H1 (cell line): ENCODE data around the gene MPHOSPH8. TPM values are rescaled to one million over a fixed set of nuclear protein-coding genes. Genes with fewer than 3 reads are reported as not detected.
A peak's percentile ranks its signal among the peaks of the same experiment; 100 is the strongest.

Experiments used
- CTCF ChIA-PET: fragments of 300-600 bp; sonication (Branson Sonifier 250); formaldehyde crosslinking; loops from one replicate; lab custom pipeline; 2021; ENCODE audit not compliant: partially characterized antibody; lab: Charles Lee
- POLR2A ChIA-PET: fragments of 300-600 bp; sonication (Branson Sonifier 250); formaldehyde crosslinking; loops from one replicate; lab custom pipeline; 2021; ENCODE audit warnings: inconsistent platforms; ENCODE audit not compliant: partially characterized antibody; lab: Charles Lee
- DNase-seq, 2 experiments: peaks; one replicate each; pipeline versions ENCODE4 v3.0.0 to v3.0.0-alpha.2; 2010 to 2022; ENCODE audit warnings: low spot score in 2 of 2, low read depth in 1 of 2, mixed read lengths in 1 of 2
- FAIRE-seq: peaks from 2 replicates; lab custom pipeline; 2011; peaks lifted over from hg19 to GRCh38; lab: Jason Lieb, UNC
- H2AFZ ChIP-seq: 2 replicates; pipeline ENCODE4 v1.8.1; 2012; ENCODE audit warnings: low read length, inconsistent platforms
- H2AK5ac ChIP-seq: 2 replicates; pipeline ENCODE4 v1.6.1; 2013; ENCODE audit warnings: low read depth, low read length
- H2BK120ac ChIP-seq: replicated peaks from 2 replicates; pipeline ENCODE3; 2013; ENCODE audit warnings: low read depth, low read length, inconsistent platforms
- H2BK12ac ChIP-seq: 2 replicates; pipeline ENCODE4 v1.6.1; 2013; ENCODE audit warnings: low read depth, low read length
- H2BK15ac ChIP-seq: 2 replicates; pipeline ENCODE4 v1.6.1; 2013; ENCODE audit warnings: low read length
- H2BK20ac ChIP-seq: 2 replicates; pipeline ENCODE4 v1.6.1; 2013; ENCODE audit warnings: low read length
- H2BK5ac ChIP-seq: 2 replicates; pipeline ENCODE4 v1.6.1; 2013; ENCODE audit warnings: low read depth, low read length
- H3K14ac ChIP-seq: 2 replicates; pipeline ENCODE4 v1.6.1; 2013; ENCODE audit warnings: inconsistent platforms; ENCODE audit not compliant: insufficient read length
- H3K18ac ChIP-seq: 2 replicates; pipeline ENCODE4 v1.6.1; 2013; ENCODE audit warnings: low read length; ENCODE audit errors: extremely low read depth
- H3K23ac ChIP-seq: 2 replicates; pipeline ENCODE4 v1.6.1; 2013; ENCODE audit warnings: inconsistent platforms; ENCODE audit not compliant: insufficient read length
- H3K23me2 ChIP-seq: 2 replicates; pipeline ENCODE4 v1.6.1; 2013; ENCODE audit warnings: low read depth, low read length
- H3K27ac ChIP-seq: 2 replicates; pipeline ENCODE4 v1.6.1; 2011; ENCODE audit warnings: low read depth, low read length, inconsistent platforms
- H3K27me3 ChIP-seq, 4 experiments: replicated peaks in 1 of 4; 1 replicate in 1 of 4; 2 replicates in 3 of 4; pipeline versions ENCODE4 v1.6.1 to v1.8.1; 2011 to 2013; ENCODE audit warnings: low read length in 3 of 4, mild to moderate bottlenecking in 3 of 4, inconsistent platforms in 2 of 4, mixed read lengths in 2 of 4, moderate library complexity in 1 of 4; ENCODE audit not compliant: control insufficient read depth in 3 of 4, insufficient read depth in 3 of 4; ENCODE audit errors: extremely low read depth in 1 of 4
- H3K36me3 ChIP-seq, 4 experiments: 2 replicates each; pipeline versions ENCODE4 v1.6.1 to v1.8.1; 2011 to 2013; ENCODE audit warnings: mild to moderate bottlenecking in 4 of 4, low read length in 3 of 4, moderate library complexity in 2 of 4, control low read depth in 1 of 4, inconsistent platforms in 1 of 4; ENCODE audit not compliant: insufficient read depth in 4 of 4, control insufficient read depth in 2 of 4
- H3K4ac ChIP-seq: replicated peaks from 2 replicates; pipeline ENCODE3; 2013; ENCODE audit warnings: low read length, low read depth, mixed read lengths, inconsistent platforms; ENCODE audit not compliant: insufficient read length
- H3K4me1 ChIP-seq, 4 experiments: replicated peaks in 1 of 4; 1 replicate in 1 of 4; 2 replicates in 3 of 4; pipeline versions ENCODE4 v1.6.1 to v1.8.1; 2011 to 2013; ENCODE audit warnings: low read length in 3 of 4, inconsistent platforms in 2 of 4, mixed read lengths in 1 of 4; ENCODE audit not compliant: insufficient read depth in 4 of 4, control insufficient read depth in 3 of 4
- H3K4me2 ChIP-seq, 2 experiments: 2 replicates each; pipeline versions ENCODE4 v1.6.1 to v1.8.1; 2011 to 2013; ENCODE audit warnings: low read depth in 2 of 2, low read length in 2 of 2, control low read depth in 1 of 2, inconsistent platforms in 1 of 2, mild to moderate bottlenecking in 1 of 2; ENCODE audit not compliant: insufficient read depth in 1 of 2
- H3K4me3 ChIP-seq, 4 experiments: fragments of 200-600, 300-600 bp in 1 of 4; sonication (generic), shearing (Covaris generic), sonication (Bioruptor Twin) in 1 of 4; 2 replicates each; pipeline versions ENCODE4 v1.5.1 to v1.8.1; 2011 to 2016; ENCODE audit warnings: low read length in 4 of 4, low read depth in 3 of 4, control low read depth in 2 of 4, inconsistent platforms in 2 of 4, mild to moderate bottlenecking in 2 of 4, mixed read lengths in 1 of 4, moderate library complexity in 1 of 4; ENCODE audit not compliant: insufficient read depth in 2 of 4; ENCODE audit errors: extremely low read depth in 1 of 4
- H3K56ac ChIP-seq: replicated peaks from 2 replicates; pipeline ENCODE3; 2013; ENCODE audit warnings: low read depth, mild to moderate bottlenecking, mixed read lengths, low read length, inconsistent platforms; ENCODE audit not compliant: insufficient read length
- H3K79me1 ChIP-seq: 2 replicates; pipeline ENCODE4 v1.6.1; 2013; ENCODE audit warnings: low read depth, low read length, control low read depth
- H3K79me2 ChIP-seq, 2 experiments: 2 replicates each; pipeline versions ENCODE4 v1.6.1 to v1.8.1; 2012 to 2013; ENCODE audit warnings: low read length in 2 of 2, mild to moderate bottlenecking in 2 of 2, inconsistent platforms in 1 of 2; ENCODE audit not compliant: insufficient read depth in 2 of 2, control insufficient read depth in 1 of 2
- H3K9ac ChIP-seq, 4 experiments: replicated peaks in 1 of 4; 1 replicate in 1 of 4; 2 replicates in 3 of 4; pipeline versions ENCODE4 v1.6.1 to v1.8.1; 2011 to 2013; ENCODE audit warnings: low read depth in 3 of 4, low read length in 3 of 4, control low read depth in 2 of 4, mild to moderate bottlenecking in 2 of 4, moderate library complexity in 2 of 4, inconsistent platforms in 1 of 4; ENCODE audit errors: extremely low read depth in 1 of 4
- H3K9me3 ChIP-seq, 2 experiments: 2 replicates each; pipeline versions ENCODE4 v1.6.1 to v1.8.1; 2012 to 2013; ENCODE audit warnings: mild to moderate bottlenecking in 2 of 2, moderate library complexity in 2 of 2, control low read depth in 1 of 2, inconsistent platforms in 1 of 2, low read depth in 1 of 2, low read length in 1 of 2, mixed read lengths in 1 of 2; ENCODE audit not compliant: insufficient read depth in 2 of 2
- H4K20me1 ChIP-seq, 2 experiments: replicated peaks in 1 of 2; 2 replicates each; pipeline versions ENCODE3 to v1.8.1; 2011 to 2013; ENCODE audit warnings: inconsistent platforms in 2 of 2, low read length in 2 of 2, mild to moderate bottlenecking in 1 of 2; ENCODE audit not compliant: insufficient read depth in 2 of 2, control insufficient read depth in 1 of 2
- H4K5ac ChIP-seq: 2 replicates; pipeline ENCODE4 v1.6.1; 2013; ENCODE audit warnings: low read length, low read depth, mixed read lengths, inconsistent platforms; ENCODE audit not compliant: insufficient read length
- H4K8ac ChIP-seq: 2 replicates; pipeline ENCODE4 v1.8.0; 2013; ENCODE audit warnings: mild to moderate bottlenecking, moderate library complexity, low read length, inconsistent platforms; ENCODE audit not compliant: insufficient read depth; ENCODE audit errors: extremely low read depth
- H4K91ac ChIP-seq: replicated peaks from 2 replicates; pipeline ENCODE3; 2013; ENCODE audit warnings: low read length, mixed read lengths, inconsistent platforms; ENCODE audit not compliant: insufficient read length
- KDM5A ChIP-seq: fragments of 200-600 bp; IDR thresholded peaks from 2 replicates; pipeline ENCODE4 v1.7.1; 2012; ENCODE audit warnings: mild to moderate bottlenecking, low read length, inconsistent platforms, mixed read lengths
- MAFK ChIP-seq: IDR thresholded peaks from 2 replicates; pipeline ENCODE4 v1.6.1; 2012; ENCODE audit warnings: low read depth, mild to moderate bottlenecking, improper control_type of control experiment, low read length
- POLR2A ChIP-seq, 2 experiments: IDR thresholded peaks; 1 replicate in 1 of 2; 2 replicates in 1 of 2; pipeline ENCODE4 v1.6.1; 2011; ENCODE audit warnings: low read depth in 2 of 2, low read length in 2 of 2, mild to moderate bottlenecking in 2 of 2; ENCODE audit errors: control extremely low read depth in 1 of 2
- WGBS, 2 experiments: shearing (Covaris generic) in 1 of 2; methylation state at CpG; one replicate each; pipeline versions ENCODE4 v1.1.6 to v1.1.7; 2013 to 2015; ENCODE audit warnings: low lambda C conversion rate in 2 of 2, mixed read lengths in 2 of 2, inconsistent platforms in 1 of 2, low coverage in 1 of 2, missing lambda C conversion rate in 1 of 2; ENCODE audit not compliant: insufficient replicate concordance in 2 of 2, insufficient coverage in 1 of 2, insufficient read length in 1 of 2; ENCODE audit errors: extremely low coverage in 1 of 2, missing lambda C conversion rate in 1 of 2; 5-methylcytosine and 5-hydroxymethylcytosine counted together
- polyA plus RNA-seq, 7 experiments: library from polyadenylated mRNA; depleted of rRNA in 3 of 7; stranded (reverse) in 5 of 7; unstranded in 2 of 7; fragments of >200 nt in 5 of 7; fragments of 200-250 nt in 2 of 7; gene quantifications; 1 replicate in 5 of 7; 2 replicates in 1 of 7; 4 replicates in 1 of 7; pipeline versions ENCODE4 v1.2.1 to v1.2.3, GENCODE V29; 2011 to 2013; ENCODE audit warnings: missing spikeins in 2 of 7, mixed read lengths in 2 of 7
- total RNA-seq: library from RNA; stranded (reverse); fragmentation: NEBNext Ultra II Directional; extraction: Animal tissue kit (Norgen Biotek cat#: 25700); gene quantifications from 2 replicates; pipeline ENCODE4 v1.2.1, GENCODE V29; 2021

Gene MPHOSPH8
- total and polyA plus RNA-seq, 2 of the 8 experiments (the other 6 are each of a cell fraction or from before 2014, with no cell fraction given), result 8.3 to 20.5 TPM

DNA sequence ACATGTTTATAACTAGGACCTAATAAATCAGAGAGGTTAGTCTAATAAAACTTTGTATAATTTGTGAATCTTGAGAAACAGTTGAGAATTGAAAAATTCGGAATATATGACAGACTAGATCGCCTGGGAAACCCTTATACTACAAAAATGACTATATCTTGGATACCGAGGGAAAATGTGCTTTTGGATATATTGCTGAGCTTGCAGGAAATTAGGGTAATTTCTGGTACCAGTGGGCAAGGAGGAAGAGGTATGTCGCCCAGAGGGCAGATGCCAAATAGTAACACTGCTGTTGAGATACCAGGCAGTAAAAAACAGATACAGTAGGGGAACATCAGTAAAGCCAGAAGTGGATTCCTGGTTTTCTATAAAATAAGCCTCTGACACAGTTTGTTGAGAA, 17.3 kb downstream of the MPHOSPH8 start:
- H4K8ac ChIP-seq, result no peak overlapping the region
- H3K14ac ChIP-seq, result no peak overlapping the region
- H3K79me2 ChIP-seq, result no peaks in the 10 kb centered on the region
- ChIA-PET POLR2A (no interaction called here), CTCF (interaction anchor here (1.4 kb wide), 1 partner anchor 85 kb away, joined by 4 read pairs; no protein-coding TSS in a partner anchor)
- H4K5ac ChIP-seq, result no peak overlapping the region
- H3K79me1 ChIP-seq, result no peaks in the 10 kb centered on the region
- no peak overlapping the region for H2AK5ac ChIP-seq
- no peak overlapping the region for H2BK120ac ChIP-seq
- no peak overlapping the region for H3K4me3 ChIP-seq
- no peak overlapping the region for H3K56ac ChIP-seq
- H2BK15ac ChIP-seq, result no peak overlapping the region
- 91% methylated on average over 4 of the region's 4 CpGs; no CpG with 5 or more reads in 1 of the 2 experiments for WGBS, 2 experiments
- H3K36me3 ChIP-seq, result peaks cover 0 to 11% (median 5%) of the 10 kb centered on the region in 4 experiments; a peak in 4 of 8 replicates
- no peaks in the 10 kb centered on the region for H4K20me1 ChIP-seq
- no peak overlapping the region for H3K4me2 ChIP-seq
- H2BK5ac ChIP-seq, result no peak overlapping the region
- no peaks in the 10 kb centered on the region for H3K23me2 ChIP-seq
- H3K9me3 ChIP-seq, result no peaks in the 10 kb centered on the region
- H3K4ac ChIP-seq, result no peak overlapping the region
- H2AFZ ChIP-seq, result no peak overlapping the region
- TF ChIP-seq MAFK, result peak; percentile 42; the same call in 1 of the 2 replicates
- TF ChIP-seq KDM5A, result no peak
- no peak for TF ChIP-seq POLR2A (IDR thresholded peaks at IDR 0.05; ENCODE audit: control extremely low read depth in 1 of 2, low read depth in 2 of 2, low read length in 2 of 2)
- no peak overlapping the region for H3K23ac ChIP-seq
- no peak overlapping the region for H2BK20ac ChIP-seq
- no peak overlapping the region for H3K9ac ChIP-seq
- H3K27me3 ChIP-seq, result no peaks in the 10 kb centered on the region
- H4K91ac ChIP-seq, result no peak overlapping the region
- H3K27ac ChIP-seq, result no peak overlapping the region
- H3K4me1 ChIP-seq, result no peaks in the 10 kb centered on the region
- FAIRE-seq (no peak), DNase-seq (no peak)
- H3K18ac ChIP-seq, result no peak overlapping the region
- H2BK12ac ChIP-seq, result no peak overlapping the region
